NCI-H146 (cell line): ENCODE results near the gene DUSP10.

Experiments
- DNase-seq: peaks from one replicate; lab custom pipeline; 2025; lab: John Stamatoyannopoulos, UW

Gene DUSP10

GRCh38 chr1:221693087-221693486 lies 48.8 kb downstream of the DUSP10 start:
- DNase-seq: no peak

DNA sequence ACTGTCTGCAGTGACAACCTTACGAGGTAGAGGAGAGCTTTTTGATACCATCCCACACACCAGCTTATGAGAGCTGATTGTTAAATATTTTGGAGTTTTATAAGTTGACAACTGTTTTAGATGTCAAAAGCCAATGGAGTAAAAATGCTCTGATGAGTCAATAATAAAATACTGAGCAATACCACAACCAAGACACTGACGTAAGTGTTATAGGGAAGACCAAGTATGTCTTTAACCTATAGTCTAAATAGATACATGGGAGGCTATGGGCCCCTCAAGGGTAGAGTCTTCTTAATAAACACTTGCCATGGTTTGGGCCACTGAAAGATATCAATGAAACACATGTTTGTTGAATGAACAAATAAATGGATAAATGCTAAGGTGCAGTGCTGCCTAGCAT lies 49.2 kb downstream of the DUSP10 start:
- DNase-seq: no peak

DNA sequence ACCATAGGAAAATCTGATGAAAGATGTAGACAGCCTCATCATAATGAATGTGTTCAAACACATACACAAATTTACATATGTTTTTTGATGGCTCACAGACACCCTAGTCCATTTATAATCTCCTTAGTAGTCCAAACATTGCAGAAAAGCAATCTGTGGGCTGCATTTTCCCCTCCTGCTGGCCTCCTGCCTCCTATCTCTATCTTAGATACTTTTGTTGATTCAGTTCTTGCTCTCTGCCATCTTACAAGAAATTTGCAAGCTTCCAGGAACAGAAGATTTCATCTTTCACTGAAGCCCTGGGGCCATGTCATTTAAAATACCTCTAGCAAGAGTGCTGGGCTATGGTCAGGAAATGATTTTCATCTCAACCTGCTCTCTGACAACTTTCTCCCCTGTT lies 50.6 kb downstream of the DUSP10 start:
- no peak for DNase-seq

GRCh38 chr1:221690858-221691257 lies 51.0 kb downstream of the DUSP10 start:
- no peak for DNase-seq

- no peak for DNase-seq
Measured at GRCh38 chr1:221689138-221689537, 52.8 kb downstream of the DUSP10 start.

DNA sequence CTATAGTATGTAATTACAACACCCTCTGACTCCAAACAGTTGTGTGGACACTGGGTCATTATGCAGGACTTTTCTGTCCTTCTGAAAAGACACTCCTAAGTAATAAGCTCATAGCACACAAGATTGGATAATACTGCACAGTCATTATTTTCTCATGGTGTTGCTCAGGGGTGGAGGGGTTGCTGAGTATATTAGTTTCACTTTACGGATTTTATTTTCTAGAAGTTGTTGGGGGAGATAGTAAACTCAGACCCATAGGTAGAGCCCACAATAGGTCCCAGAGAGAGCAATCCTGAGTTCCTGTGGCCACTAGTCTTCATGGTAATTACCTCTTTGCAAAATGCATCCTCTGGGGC lies 53.4 kb downstream of the DUSP10 start:
- no peak for DNase-seq

- peak; percentile 38 for DNase-seq
Measured at GRCh38 chr1:221687836-221688487, 53.9 kb downstream of the DUSP10 start.

DNA sequence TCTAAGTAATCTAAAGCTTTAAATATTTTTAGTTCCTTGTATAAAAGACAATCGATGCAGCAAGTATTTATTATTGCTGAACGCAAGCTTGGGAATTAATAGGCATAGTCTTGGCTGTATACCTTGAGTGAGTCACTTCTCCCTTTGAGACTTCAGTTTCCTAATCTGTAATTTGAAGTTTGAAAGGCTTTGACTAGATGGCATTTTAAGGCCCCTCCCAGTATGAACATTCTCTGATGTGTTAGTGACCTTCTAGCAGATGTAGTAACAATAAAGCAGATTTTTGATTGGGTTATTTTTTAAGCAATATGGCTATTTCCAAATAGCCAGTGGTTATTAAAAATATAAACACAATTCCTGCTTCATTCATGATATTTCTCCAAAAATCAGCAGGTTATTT lies 58.2 kb downstream of the DUSP10 start:
- DNase-seq: no peak

GRCh38 chr1:221680085-221680484 lies 61.8 kb downstream of the DUSP10 start:
- no peak for DNase-seq

GRCh38 chr1:221678014-221678413 lies 63.9 kb downstream of the DUSP10 start:
- no peak for DNase-seq

GRCh38 chr1:221675880-221676800 lies 65.7 kb downstream of the DUSP10 start:
- DNase-seq: no peak

GRCh38 chr1:221672965-221673364 lies 68.9 kb downstream of the DUSP10 start:
- no peak for DNase-seq

- no peak for DNase-seq
Measured at GRCh38 chr1:221672239-221672645, 69.6 kb downstream of the DUSP10 start.

GRCh38 chr1:221670081-221670480 lies 71.8 kb downstream of the DUSP10 start:
- DNase-seq: no peak

DNA sequence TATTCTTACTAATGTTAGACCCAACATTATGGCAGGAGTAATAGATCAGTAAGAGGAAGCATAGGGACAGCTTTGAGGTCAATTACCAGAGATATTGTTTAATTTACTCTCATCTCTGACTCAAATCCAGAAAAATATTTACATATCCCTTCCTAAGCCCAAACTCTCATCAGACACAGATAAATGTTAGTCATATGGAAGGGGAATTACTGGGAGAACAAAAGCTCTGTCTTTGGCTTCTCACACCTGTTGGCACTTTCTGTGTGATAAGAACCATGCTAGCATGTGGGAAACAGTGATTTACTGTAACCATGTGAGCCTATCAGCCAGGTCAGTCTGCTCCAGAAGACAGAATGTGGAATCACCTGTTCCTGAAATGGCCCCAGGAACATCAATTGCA lies 72.4 kb downstream of the DUSP10 start:
- DNase-seq: peak; percentile 91

GRCh38 chr1:221667504-221667903 lies 74.4 kb downstream of the DUSP10 start:
- no peak for DNase-seq

GRCh38 chr1:221664253-221664652 lies 77.6 kb downstream of the DUSP10 start:
- peak; percentile 74 for DNase-seq

DNA sequence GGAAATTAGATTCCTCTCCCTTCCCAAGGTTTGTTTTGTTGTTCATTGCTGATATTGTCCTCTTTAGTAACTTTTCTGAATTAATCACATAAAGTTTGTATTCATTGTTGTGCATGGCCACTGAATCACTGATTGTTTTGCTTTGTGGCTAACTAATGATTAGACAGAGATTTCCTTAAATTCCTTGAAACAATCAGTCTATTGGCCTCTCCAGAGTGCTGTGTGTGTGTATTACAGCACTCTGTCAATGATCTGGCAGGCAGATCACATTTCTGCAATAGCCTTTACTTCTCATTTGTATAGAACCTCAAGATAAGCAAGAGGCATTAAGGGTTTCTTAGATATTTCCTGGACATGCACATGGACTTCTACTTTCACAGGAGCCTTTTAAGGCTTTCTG lies 78.6 kb downstream of the DUSP10 start:
- no peak for DNase-seq

GRCh38 chr1:221655766-221656305 lies 86.1 kb downstream of the DUSP10 start:
- DNase-seq: no peak
